ENCODE data around the gene SGCE. TPM values are rescaled to one million over a fixed set of nuclear protein-coding genes. Genes with fewer than 3 reads are reported as not detected.

The SGCE gene
- total RNA-seq, 2 donors from 2014 or later, result 0.65 TPM; not detected in 1

DNA sequence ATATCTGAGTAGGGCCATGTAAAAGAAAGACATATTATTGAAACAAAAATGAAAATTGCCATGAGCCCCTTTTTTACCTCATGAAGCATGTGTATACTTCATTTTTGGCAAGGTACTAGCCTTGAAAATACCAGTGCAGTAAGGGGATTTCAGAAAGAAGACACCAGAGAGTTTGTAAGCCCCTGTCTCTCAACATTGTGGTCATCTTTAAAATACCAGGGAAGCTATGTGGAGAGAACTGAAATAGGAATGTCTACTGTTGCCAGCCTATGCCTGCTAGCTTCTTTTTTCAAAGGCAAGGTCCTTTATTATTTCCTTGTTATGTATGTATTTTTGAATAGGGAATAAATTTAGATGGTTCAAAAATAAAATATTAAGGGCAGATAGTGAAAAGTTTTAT, 88.5 kb downstream of the SGCE start:
- Mint-ChIP-seq H3K27me3 (no peaks in the 10 kb centered on the region), H3K27ac (no peak overlapping the region), H3K4me3 (no peak overlapping the region), H3K36me3 (ENCODE audit: low read depth) (no peaks in the 10 kb centered on the region), H3K4me1 (no peaks in the 10 kb centered on the region)
- H3K9me3 ChIP-seq (ENCODE audit: control insufficient read depth, low read length, poor library complexity, severe bottlenecking), result no peaks in the 10 kb centered on the region
- no peak for ATAC-seq
- no peak for DNase-seq

DNA sequence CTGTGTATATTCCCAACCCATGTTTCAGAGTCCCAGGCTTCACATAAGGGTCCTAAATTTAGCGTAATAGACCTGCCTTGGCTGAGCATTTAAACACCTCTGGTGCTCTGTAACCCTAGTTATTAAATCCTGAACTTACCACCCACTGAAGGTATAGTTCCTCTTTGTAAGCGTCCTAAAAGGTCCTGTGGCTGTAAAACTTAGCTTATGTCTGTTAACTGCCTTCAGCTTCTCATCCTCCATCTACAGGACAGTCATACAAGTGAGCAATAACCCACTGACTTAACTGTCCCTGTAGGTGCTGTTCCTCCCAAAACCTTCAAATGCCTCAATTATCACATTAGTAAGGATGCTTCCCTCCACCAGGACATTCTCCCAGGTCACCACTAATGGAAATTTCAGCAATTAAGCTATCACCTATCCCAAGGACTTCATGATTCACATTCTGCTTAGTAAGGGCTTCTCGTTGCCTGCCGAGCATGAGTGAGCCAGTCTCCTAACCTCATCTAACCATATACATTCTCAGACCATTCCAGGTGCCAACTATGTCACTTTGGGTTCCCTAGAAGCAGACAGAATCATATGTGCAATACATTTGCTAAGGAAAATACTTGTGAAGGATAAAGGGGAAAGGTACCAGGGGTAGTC, 90.6 kb downstream of the SGCE start:
- no peaks in the 10 kb centered on the region for H3K4me1 Mint-ChIP-seq
- no peak for ATAC-seq
- H3K36me3 Mint-ChIP-seq (ENCODE audit: low read depth), result no peaks in the 10 kb centered on the region
- no peak overlapping the region for H3K27ac Mint-ChIP-seq
- H3K4me3 Mint-ChIP-seq, result no peak overlapping the region
- no peaks in the 10 kb centered on the region for H3K27me3 Mint-ChIP-seq
- no peak for DNase-seq
- no peaks in the 10 kb centered on the region for H3K9me3 ChIP-seq (ENCODE audit: control insufficient read depth, low read length, poor library complexity, severe bottlenecking)

DNA sequence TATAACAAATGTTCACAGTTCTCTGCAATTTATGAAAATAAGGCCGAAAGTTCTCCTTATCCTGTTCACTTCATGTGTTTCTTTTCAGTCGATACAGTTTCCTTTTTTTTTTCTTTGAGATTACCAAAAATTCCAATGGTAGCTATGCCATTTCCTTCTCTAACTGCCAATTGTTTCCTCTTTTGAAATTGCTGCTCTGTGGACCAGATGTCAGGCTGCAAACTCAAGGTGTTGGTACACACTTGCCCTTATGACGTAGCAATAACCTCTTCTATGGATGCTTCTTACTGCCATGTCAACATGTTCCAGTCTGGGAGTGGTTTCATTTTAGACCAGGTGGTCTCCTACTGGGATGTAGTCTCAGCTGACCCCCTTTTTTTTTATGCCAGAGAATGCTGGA, 93.4 kb downstream of the SGCE start:
- H3K9me3 ChIP-seq (ENCODE audit: control insufficient read depth, low read length, poor library complexity, severe bottlenecking), result no peaks in the 10 kb centered on the region
- H3K27ac Mint-ChIP-seq, result no peak overlapping the region
- ATAC-seq, result no peak
- no peak overlapping the region for H3K4me3 Mint-ChIP-seq
- peaks cover 2% of the 10 kb centered on the region for H3K36me3 Mint-ChIP-seq (ENCODE audit: low read depth)
- DNase-seq, result no peak
- H3K4me1 Mint-ChIP-seq, result no peaks in the 10 kb centered on the region
- H3K27me3 Mint-ChIP-seq, result no peaks in the 10 kb centered on the region

DNA sequence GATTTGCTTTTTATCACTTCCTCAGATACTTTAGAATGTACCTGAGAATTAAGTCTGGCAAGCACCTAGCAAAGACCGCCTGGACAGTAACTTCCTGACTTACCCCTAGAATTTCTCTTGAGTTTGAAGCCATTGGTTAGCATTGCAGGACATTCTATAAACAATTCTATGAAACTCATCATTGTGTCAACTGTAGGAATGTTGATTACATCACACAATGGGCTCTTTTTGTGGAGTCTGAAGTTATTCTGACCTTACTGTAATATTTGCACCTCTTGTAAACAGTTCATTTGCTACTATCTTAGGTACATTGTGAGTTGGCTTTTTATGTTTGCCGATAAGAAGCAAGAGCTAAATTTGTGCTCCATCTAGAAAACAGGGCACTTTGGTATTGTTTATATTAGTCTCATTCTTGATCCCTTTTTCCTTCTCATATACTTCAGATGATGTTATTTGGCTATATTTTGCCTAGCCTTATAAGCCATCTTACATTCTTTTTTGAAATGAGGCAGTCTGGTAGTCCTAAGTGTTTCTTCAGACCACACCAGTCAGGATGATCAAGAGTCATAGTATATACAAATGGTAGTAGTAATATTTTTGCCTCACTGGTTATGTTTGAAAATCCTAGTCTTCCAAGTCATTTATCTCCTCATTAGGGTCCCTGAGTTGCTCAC, 94.0 kb downstream of the SGCE start:
- H3K27me3 Mint-ChIP-seq, result no peaks in the 10 kb centered on the region
- no peak overlapping the region for H3K4me3 Mint-ChIP-seq
- peaks cover 2% of the 10 kb centered on the region for H3K36me3 Mint-ChIP-seq (ENCODE audit: low read depth)
- no peak overlapping the region for H3K27ac Mint-ChIP-seq
- ATAC-seq, result no peak
- no peak for DNase-seq
- H3K9me3 ChIP-seq (ENCODE audit: control insufficient read depth, low read length, poor library complexity, severe bottlenecking), result no peaks in the 10 kb centered on the region
- no peaks in the 10 kb centered on the region for H3K4me1 Mint-ChIP-seq

DNA sequence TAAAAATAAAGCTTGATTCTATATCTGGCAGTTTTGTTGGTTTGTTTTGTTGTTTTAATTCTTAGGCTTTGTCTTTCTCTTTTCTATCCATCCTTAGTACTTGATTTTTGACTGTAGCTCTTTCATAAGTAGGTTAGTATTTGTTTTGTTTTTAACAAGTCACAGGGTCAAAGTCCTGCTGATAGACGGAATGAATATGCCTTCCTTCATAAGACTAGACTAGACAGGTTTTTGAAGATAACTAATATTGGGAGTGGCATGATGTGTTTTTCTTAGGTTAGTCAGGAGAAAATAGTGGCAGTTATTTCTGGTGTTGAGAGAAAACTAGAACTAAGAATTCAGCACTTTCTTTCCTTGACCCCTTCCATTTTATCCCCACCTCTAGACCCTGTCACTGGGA, 96.0 kb downstream of the SGCE start:
- no peaks in the 10 kb centered on the region for H3K9me3 ChIP-seq (ENCODE audit: control insufficient read depth, low read length, poor library complexity, severe bottlenecking)
- Mint-ChIP-seq H3K4me1 (no peaks in the 10 kb centered on the region), H3K27ac (no peak overlapping the region), H3K27me3 (no peaks in the 10 kb centered on the region), H3K36me3 (ENCODE audit: low read depth) (peaks cover 2% of the 10 kb centered on the region), H3K4me3 (no peak overlapping the region)
- ATAC-seq (no peak), DNase-seq (no peak)

- ATAC-seq, result no peak
- H3K36me3 Mint-ChIP-seq (ENCODE audit: low read depth), result peaks cover 6% of the 10 kb centered on the region
- no peaks in the 10 kb centered on the region for H3K27me3 Mint-ChIP-seq
- no peaks in the 10 kb centered on the region for H3K4me1 Mint-ChIP-seq
- no peak overlapping the region for H3K4me3 Mint-ChIP-seq
- H3K27ac Mint-ChIP-seq, result no peak overlapping the region
- DNase-seq, result no peak
- no peaks in the 10 kb centered on the region for H3K9me3 ChIP-seq (ENCODE audit: control insufficient read depth, low read length, poor library complexity, severe bottlenecking)
Measured at GRCh38 chr7:94557215-94557614, 98.7 kb downstream of the SGCE start.

DNA sequence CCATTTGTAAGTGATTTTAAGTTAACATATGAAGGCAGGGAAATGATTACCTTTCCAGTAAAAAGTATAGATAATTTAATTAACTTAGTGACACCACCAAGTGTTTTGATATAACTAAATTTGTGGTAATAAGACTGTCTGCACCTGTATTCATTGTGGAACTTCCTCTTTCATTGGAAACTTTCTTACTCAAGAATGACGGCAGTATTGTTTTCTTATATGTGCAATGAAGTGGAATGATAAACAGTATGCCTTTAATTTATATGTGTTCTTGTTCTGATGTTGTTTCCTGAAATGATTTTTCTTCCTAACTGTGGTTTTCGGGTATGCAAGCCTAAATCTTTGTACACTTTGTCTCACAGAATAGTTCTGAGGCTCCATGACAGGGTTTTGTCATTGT, 99.9 kb downstream of the SGCE start:
- DNase-seq (no peak), ATAC-seq (peak; percentile 21)
- Mint-ChIP-seq H3K36me3 (ENCODE audit: low read depth) (peaks cover 7% of the 10 kb centered on the region), H3K27me3 (no peaks in the 10 kb centered on the region), H3K4me3 (no peak overlapping the region), H3K27ac (no peak overlapping the region), H3K4me1 (no peaks in the 10 kb centered on the region)
- no peaks in the 10 kb centered on the region for H3K9me3 ChIP-seq (ENCODE audit: control insufficient read depth, low read length, poor library complexity, severe bottlenecking)

DNA sequence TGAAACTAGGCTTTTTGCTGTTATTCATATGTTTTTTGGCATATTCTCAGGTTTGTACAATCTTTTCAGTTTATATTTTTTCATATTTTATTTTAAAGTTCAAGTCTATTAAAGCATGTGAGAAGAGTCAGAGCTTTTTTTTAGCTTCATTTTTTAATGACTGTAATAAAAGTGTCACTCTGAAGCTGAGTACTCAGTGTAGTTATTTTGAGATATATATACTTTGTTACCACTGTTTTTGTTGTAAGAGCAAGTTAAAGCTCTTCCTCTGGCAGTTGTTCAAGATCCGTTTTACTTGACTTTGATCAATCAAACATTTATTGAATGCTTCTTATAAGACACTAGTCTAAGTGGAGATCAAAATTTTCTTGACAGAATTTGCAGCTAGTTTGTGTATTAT, 108.8 kb downstream of the SGCE start:
- no peaks in the 10 kb centered on the region for H3K27me3 Mint-ChIP-seq
- ATAC-seq (no peak), DNase-seq (no peak)
- H3K4me1 Mint-ChIP-seq, result no peaks in the 10 kb centered on the region
- peaks cover 10% of the 10 kb centered on the region for H3K36me3 Mint-ChIP-seq (ENCODE audit: low read depth)
- no peak overlapping the region for H3K27ac Mint-ChIP-seq
- H3K9me3 ChIP-seq (ENCODE audit: control insufficient read depth, low read length, poor library complexity, severe bottlenecking), result no peaks in the 10 kb centered on the region
- no peak overlapping the region for H3K4me3 Mint-ChIP-seq

DNA sequence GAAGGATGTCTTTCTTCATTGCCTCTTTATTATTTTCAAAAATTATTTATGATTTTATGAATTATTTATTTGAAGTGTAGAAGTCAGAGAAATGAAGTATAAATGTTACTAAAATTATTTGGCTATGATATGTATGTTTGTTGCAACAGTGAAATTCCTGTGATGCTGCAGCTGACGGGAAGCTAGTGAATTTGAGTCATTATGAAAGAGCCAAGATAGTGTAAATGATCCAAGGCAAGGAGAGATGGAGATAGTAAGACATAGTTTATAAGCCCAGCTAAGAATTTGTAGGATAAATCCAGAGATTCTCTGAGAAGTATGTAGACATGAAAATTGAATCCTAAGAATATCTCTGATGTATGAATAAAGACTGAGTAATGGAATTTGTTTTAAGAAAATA, 115.5 kb downstream of the SGCE start:
- H3K4me3 Mint-ChIP-seq, result no peak overlapping the region
- H3K27me3 Mint-ChIP-seq, result no peaks in the 10 kb centered on the region
- H3K36me3 Mint-ChIP-seq (ENCODE audit: low read depth), result peaks cover 6% of the 10 kb centered on the region
- no peaks in the 10 kb centered on the region for H3K9me3 ChIP-seq (ENCODE audit: control insufficient read depth, low read length, poor library complexity, severe bottlenecking)
- ATAC-seq (no peak), DNase-seq (no peak)
- H3K27ac Mint-ChIP-seq, result no peak overlapping the region
- H3K4me1 Mint-ChIP-seq, result peaks cover 3% of the 10 kb centered on the region

Other genes starting within 250 kb of the SGCE start
- 10 to 100 TPM; 18.4 to 22.9 TPM for gene CASD1, start 146.3 kb downstream of the SGCE start, total RNA-seq